Suprapubic skin (tissue), 3 donors: ENCODE measurements around the gene ATOH8.

Experiments
- CTCF ChIP-seq, 2 donors: fragments of 200-600 bp in 1 of 2; fragments of 450-650 bp in 1 of 2; sonication (generic) in 1 of 2; IDR thresholded peaks; one replicate each; pipeline ENCODE4 v1.5.1; 2016 to 2019; ENCODE audit warnings: antibody characterized with exemption in 2 of 2, mild to moderate bottlenecking in 1 of 2, moderate library complexity in 1 of 2
- EP300 ChIP-seq: sonication (generic); formaldehyde crosslinking; IDR thresholded peaks from one replicate; pipeline ENCODE4 v1.6.1; 2017; ENCODE audit warnings: antibody characterized with exemption

GRCh38 chr2:85737481-85737880, 16.3 kb upstream of the ATOH8 start:
- no peak for TF ChIP-seq CTCF (IDR thresholded peaks at IDR 0.05)
- no peak for TF ChIP-seq EP300
